ENCODE measurements around the gene FMN1.

- TF ChIP-seq CTCF (conservative IDR thresholded peaks at IDR 0.05; ENCODE audit: low read depth, low read length), result no peak
- TF ChIP-seq EZH2 (IDR thresholded peaks at IDR 0.05; ENCODE audit: borderline replicate concordance, low read depth, low read length, poor library complexity, severe bottlenecking), result no peak
Measured at GRCh38 chr15:33158366-33158765, 36.1 kb downstream of the FMN1 start.

Measured in A673 (cell line).